ENCODE measurements around the gene SLC4A8.

Gene SLC4A8

GRCh38 chr12:51424662-51425539, at the start of gene SLC4A8:
Gene SLC4A8, plus strand, starts transcription at chr12:51424831. Its CDS starts 157 bp downstream, at chr12:51424988.
- H3K9me3 ChIP-seq (ENCODE audit: control insufficient read depth, insufficient read depth, low read length) = no peaks in the 10 kb centered on the region
- H3K4me2 ChIP-seq (ENCODE audit: low read length) = peak within 1 kb of the TSS; percentile 72
- peak within 1 kb of the TSS; percentile 74 for H3K4me3 ChIP-seq (ENCODE audit: low read length)
- no peaks in the 10 kb centered on the region for H3K9me2 ChIP-seq (replicated peaks; ENCODE audit: control insufficient read depth, low read length)
- no peak within 1 kb of the TSS for H3K27ac ChIP-seq (ENCODE audit: low read depth, low read length)
- TF ChIP-seq EZH2phosphoT487 (IDR thresholded peaks at IDR 0.05; ENCODE audit: borderline replicate concordance, low read length) (no peak), CTCF (IDR thresholded peaks at IDR 0.05; ENCODE audit: low read depth, low read length, poor library complexity, severe bottlenecking) (peak; percentile 82)
- H4K20me1 ChIP-seq (ENCODE audit: control insufficient read depth, insufficient read depth, low read depth, low read length) = no peaks in the 10 kb centered on the region
- H3K79me2 ChIP-seq (ENCODE audit: control insufficient read depth, low read length) = no peaks in the 10 kb centered on the region
- H3K4me1 ChIP-seq (ENCODE audit: control insufficient read depth, low read length) = peaks cover 17% of the 10 kb centered on the region
- no peaks in the 10 kb centered on the region for H3K36me3 ChIP-seq (ENCODE audit: control insufficient read depth, low read length)
- H3K27me3 ChIP-seq (ENCODE audit: control insufficient read depth, low read length) = peaks cover 19% of the 10 kb centered on the region; the same call in 1 of the 2 replicates
- no peaks in the 10 kb centered on the region for H3F3A ChIP-seq (ENCODE audit: control insufficient read depth, insufficient read depth)

- no peak overlapping the region for H3K27ac ChIP-seq (ENCODE audit: low read depth, low read length)
- peaks cover 10% of the 10 kb centered on the region for H4K20me1 ChIP-seq (ENCODE audit: control insufficient read depth, insufficient read depth, low read depth, low read length)
- TF ChIP-seq CTCF (IDR thresholded peaks at IDR 0.05; ENCODE audit: low read depth, low read length, poor library complexity, severe bottlenecking) (no peak), EZH2phosphoT487 (IDR thresholded peaks at IDR 0.05; ENCODE audit: borderline replicate concordance, low read length) (no peak)
Measured at GRCh38 chr12:51374856-51375255, 49.8 kb upstream of the SLC4A8 start.

GRCh38 chr12:51377099-51377984, 47.3 kb upstream of the SLC4A8 start:
- TF ChIP-seq EZH2phosphoT487 (IDR thresholded peaks at IDR 0.05; ENCODE audit: borderline replicate concordance, low read length) (no peak), CTCF (IDR thresholded peaks at IDR 0.05; ENCODE audit: low read depth, low read length, poor library complexity, severe bottlenecking) (peak; percentile 44)
- Histone ChIP-seq H3K36me3 (ENCODE audit: control insufficient read depth, low read length) (no peaks in the 10 kb centered on the region), H3K27me3 (ENCODE audit: control insufficient read depth, low read length) (peaks cover 92% of the 10 kb centered on the region), H3K79me2 (ENCODE audit: control insufficient read depth, low read length) (no peaks in the 10 kb centered on the region), H3F3A (ENCODE audit: control insufficient read depth, insufficient read depth) (no peaks in the 10 kb centered on the region), H3K9me3 (ENCODE audit: control insufficient read depth, insufficient read depth, low read length) (no peaks in the 10 kb centered on the region), H3K4me2 (ENCODE audit: low read length) (no peak overlapping the region), H4K20me1 (ENCODE audit: control insufficient read depth, insufficient read depth, low read depth, low read length) (peaks cover 12% of the 10 kb centered on the region), H3K4me1 (ENCODE audit: control insufficient read depth, low read length) (no peaks in the 10 kb centered on the region), H3K4me3 (ENCODE audit: low read length) (no peak overlapping the region), H3K9me2 (replicated peaks; ENCODE audit: control insufficient read depth, low read length) (no peaks in the 10 kb centered on the region), H3K27ac (ENCODE audit: low read depth, low read length) (no peak overlapping the region)

More at GRCh38 chr12:51374856-51375255, 49.8 kb upstream of the SLC4A8 start:
- no peak overlapping the region for H3K4me2 ChIP-seq (ENCODE audit: low read length)
- no peaks in the 10 kb centered on the region for H3F3A ChIP-seq (ENCODE audit: control insufficient read depth, insufficient read depth)
- no peak overlapping the region for H3K4me3 ChIP-seq (ENCODE audit: low read length)
- peaks cover 91% of the 10 kb centered on the region for H3K27me3 ChIP-seq (ENCODE audit: control insufficient read depth, low read length)
- H3K9me3 ChIP-seq (ENCODE audit: control insufficient read depth, insufficient read depth, low read length) = no peaks in the 10 kb centered on the region
- no peaks in the 10 kb centered on the region for H3K79me2 ChIP-seq (ENCODE audit: control insufficient read depth, low read length)
- peaks cover under 1% of the 10 kb centered on the region; the same call in 1 of the 2 replicates for H3K4me1 ChIP-seq (ENCODE audit: control insufficient read depth, low read length)
- no peaks in the 10 kb centered on the region for H3K36me3 ChIP-seq (ENCODE audit: control insufficient read depth, low read length)
- H3K9me2 ChIP-seq (replicated peaks; ENCODE audit: control insufficient read depth, low read length) = no peaks in the 10 kb centered on the region

Measured in DOHH2 (cell line).